HG03439 (cell line): ENCODE data around the gene LCORL.
A peak's percentile ranks its signal among the peaks of the same experiment; 100 is the strongest.
"Not testable (repeated sequence)": the region's sequence is repeated elsewhere in the genome, so short reads cannot be mapped to it uniquely, and the experiment has no call there.

Source experiments
- ATAC-seq: cut with Tn5 transposase; IDR thresholded peaks from one replicate; pipeline ENCODE4 v1.9.1; 2021; ENCODE audit warnings: mild to moderate bottlenecking, moderate library complexity; ENCODE audit not compliant: unreplicated experiment

Gene LCORL

DNA sequence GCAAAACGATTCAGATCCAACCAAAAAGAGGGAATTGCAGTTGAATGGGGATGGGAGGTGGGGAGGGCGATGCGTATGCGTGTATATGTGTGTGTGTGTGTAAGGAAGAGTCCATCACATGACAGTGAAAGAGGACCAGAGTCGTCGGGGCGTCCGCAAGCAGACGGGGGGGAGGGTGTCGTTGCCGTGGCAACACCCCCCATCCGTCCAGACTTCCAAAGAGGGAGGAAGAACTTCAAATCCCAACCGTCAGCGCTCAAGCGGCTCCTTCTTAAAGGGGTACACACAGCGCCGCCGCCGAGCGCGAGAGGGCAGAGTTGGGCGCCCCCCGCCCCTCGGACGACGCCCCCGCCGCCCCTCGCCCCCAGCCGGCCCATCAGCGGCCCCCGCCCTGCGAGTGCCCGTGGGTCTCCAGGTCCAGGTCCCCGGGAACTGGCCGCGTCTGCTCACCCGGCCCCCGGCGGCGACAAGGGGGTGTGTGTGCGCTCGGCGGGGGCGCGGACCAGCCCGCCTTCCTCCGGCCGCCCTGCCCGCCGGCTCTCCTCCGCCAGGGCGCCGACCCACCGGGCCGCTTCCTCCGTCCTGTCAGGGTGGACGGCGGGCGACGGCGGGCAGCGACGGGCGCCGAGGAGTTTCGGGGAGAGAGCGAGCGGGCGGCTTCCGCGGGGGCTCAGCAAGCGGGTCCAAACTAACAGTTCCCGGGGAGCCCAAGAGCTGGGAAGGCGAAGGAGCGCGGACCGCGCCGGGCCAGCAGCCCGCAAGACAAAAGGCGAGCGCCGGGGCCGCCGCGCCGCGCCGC is 685 bp downstream of the LCORL start:
- ATAC-seq, result peak; percentile 23

DNA sequence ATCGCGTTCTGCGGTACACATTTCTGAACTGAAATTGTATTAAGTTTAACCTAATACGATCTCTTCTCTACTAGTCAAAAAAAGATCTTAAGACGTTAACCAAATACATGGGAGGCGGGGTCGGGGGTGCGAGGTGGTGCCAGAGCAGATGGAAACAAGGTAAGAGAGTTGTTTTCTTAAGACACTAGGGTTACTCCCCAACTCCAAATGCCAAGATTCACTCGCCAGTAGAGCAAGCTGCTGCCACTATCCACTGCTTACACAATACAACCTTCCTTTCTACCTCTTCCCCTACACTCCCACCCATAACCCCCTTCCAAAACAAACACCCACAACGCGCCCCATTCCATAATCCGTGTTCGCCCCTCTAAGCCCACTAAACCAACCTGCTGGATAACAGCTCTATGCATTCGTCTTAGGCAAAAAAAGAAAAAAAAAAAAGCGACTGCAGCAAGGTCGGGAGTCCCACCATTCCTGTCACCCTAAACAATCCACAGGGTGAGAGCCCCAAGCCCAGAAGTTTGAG is 1.3 kb downstream of the LCORL start:
- no peak for ATAC-seq

DNA sequence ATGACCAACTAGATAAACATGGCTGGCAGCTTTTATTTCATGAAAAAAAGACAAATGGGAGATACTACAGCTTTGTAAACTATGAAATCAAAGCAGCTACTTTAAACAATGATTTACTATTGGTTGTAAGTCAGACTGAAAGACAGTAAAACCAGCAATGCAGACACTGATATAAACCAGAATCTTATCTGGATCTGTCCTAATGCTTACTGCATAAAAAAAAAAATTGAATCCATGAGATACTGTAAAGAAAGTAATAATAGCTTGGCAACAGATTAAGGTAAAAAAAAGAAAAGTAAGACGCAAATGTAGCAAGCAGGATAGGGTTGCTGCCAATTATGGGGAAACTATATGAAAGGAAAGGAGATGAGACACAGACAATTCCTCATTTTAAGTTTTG is 7.3 kb downstream of the LCORL start:
- ATAC-seq, result no peak

DNA sequence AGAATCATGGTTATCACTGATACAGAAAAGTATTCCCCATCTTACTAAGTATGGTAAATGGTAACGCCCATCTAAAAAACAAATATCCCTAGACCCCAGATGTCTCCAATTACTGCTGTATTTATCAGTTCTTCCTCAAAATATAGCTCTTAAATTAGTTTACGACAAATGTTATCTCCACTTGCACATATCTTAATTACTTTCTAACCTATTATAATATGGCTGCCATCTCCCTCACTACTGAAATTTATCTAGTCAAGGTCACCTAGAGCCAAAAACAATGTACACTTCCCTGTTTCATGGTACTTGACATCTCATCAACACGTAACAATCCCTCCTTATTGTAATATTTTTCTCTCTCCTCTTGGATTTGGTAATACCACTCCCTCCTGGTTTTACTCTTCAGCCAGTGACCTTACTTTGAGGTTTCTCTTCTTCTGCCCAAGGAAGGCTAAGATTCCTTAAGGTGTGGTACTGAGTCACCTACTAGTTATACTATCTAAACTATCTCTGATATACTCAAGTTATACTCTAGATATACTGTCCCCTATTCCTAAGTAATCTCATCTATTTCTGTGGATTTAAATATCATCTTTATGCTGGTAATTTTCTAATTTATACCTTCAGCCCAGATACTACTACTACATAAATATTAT is 8.6 kb downstream of the LCORL start:
- ATAC-seq, result no peak

DNA sequence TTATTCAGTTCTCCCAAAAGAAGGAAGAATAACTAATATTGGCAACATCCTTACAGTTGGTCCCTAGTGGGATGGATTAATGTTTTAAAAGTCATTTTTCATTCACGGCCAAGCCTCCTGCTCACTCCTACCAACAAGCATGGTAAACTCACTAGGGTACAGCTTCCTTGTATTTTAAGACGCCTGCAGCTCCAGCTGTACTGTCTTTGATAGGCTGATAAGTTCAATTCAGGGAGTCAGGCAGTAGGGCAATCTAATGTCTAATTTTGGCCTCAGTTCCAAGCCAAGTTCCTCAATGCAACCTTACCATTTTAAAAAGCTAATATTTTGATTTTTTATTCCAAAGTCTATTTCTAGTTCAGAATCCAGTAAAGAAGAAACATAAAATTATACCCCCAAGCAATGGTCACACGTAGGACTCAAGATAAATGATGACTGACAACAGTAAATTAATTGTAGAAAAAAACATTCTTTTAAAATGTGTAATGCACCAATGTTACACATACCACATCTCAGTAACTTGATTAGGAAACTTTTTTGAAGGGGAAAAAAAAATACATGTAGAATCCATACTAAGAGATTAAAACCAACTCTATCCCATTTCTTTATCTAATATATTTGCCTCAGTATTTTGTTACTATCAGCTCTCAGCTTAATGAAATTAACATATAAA is 9.3 kb downstream of the LCORL start:
- ATAC-seq, result no peak

DNA sequence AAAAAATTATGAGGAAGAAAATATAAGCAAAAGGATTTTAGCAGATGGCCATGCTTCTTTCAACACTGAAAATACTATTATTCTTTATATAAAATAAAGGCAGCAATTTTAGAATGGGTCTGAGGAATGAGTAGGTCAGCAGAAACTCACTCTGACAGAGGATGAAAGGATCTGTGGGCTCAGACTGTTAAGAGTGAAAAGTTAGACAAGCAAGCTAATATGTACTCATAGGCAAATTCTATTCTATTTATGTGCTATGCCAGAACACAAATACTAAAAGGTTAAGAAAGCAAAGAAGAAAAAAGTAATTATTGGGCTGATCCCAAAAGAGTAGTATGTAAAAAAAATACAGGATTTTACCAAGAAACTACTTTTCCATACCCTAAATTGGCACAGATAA is 13.9 kb downstream of the LCORL start:
- ATAC-seq, result no peak

DNA sequence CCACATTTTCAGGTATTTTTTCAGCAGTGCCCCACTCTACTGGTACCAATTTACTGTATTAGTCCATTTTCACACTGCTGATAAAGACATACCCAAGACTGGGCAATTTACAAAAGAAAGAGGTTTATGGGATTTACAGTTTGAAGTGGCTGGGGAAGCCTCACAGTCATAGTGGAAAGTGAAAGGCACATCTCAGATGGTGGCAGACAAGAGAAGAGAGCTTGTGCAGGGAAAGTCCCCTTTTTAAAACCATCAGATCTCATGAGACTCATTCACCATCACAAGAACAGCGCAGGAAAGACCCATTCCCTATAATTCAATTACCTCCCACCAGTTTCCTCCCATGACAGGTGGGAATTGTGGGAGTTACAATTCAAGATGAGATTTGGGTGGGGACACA is 15.1 kb downstream of the LCORL start:
- ATAC-seq, result not testable (repeated sequence)

DNA sequence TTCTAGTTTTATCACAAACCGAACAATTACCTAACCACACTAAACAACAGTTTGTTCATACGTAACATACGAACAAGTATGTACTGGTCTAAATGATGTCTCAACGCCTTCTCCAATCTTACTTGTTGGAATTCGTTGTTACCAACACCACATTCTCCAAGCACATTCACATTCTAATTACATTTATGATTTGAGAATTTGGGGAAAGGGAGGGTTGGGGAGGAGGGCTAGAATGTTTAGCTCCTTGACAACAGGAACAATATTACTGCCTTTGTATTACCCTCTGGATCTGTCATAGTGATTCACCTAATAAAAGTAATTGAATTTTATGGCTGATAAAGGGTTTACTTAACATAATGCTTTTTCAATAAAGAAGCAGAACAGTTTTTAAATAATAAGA is 24.4 kb downstream of the LCORL start:
- no peak for ATAC-seq

DNA sequence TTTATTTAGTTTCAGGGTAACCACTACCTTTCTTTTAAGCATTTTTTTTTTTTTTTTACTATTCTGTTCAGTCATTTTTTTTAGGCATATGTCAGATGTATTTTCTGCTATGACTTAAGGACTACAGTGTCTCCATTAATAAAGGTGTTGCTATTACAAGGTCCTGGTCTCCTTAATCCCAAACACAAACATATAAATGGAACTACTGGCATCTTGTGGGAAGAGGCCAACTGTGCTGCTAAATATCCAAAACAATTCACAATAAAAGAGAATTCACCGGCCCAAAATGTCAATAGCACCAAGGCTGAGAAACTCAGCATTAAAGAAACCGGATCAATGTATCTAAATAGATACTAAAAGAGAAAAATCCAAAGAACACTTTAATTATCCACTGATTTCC is 26.4 kb downstream of the LCORL start:
- no peak for ATAC-seq

DNA sequence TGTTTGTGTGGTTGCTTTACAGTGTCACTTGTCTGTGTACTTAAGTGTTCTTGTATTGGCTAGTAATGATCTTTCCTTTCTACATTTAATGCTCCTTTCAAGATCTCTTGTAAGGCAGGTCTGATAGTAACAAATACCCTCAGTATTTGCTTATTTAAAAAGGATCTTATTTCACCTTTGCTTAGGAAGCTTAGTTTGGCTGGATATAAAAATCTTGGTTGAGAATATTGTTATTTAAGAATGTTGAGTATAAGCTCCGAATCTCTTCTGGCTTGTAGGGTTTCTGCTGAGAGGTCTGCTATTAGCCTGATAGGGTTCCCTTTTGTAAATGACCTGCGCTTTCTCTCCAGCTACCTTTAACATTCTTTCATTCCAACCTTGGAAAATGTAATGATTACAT is 35.7 kb downstream of the LCORL start:
- ATAC-seq, result no peak

DNA sequence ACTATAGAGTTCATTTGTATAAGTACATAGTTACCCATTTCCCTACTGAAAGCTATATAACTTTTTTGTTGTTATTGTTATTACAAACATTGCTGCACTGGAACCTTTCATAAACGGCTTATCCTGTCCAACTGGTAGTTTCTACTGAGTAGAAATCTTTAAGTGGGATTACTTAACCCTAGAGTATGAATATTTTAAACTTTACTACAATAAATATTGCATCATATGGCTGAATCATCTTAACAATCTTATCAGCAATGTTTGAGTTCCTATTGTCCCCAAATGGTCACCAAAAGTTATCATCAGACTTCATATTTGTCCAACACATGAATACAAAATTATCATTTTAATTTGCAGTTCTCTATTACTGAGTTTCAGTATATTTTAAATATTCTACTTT is 40.5 kb downstream of the LCORL start:
- ATAC-seq, result no peak

DNA sequence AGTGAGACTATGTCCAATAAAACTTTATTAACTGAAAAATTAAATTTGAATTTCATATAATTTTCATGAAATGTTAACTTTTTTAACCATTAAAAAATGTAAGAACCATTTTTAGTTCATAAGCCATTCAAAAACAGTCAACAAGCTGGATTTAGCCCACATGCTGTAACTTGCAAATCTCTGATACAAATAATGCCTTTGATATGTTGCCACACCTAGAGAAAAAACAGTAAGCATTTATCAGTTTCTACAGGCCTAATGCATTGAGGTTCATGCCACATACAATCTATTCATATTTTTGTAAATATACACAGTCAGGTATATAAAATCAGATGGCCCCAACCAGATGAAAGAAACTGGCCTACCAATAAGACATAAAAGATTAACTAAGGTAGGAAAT is 52.8 kb downstream of the LCORL start:
- no peak for ATAC-seq

DNA sequence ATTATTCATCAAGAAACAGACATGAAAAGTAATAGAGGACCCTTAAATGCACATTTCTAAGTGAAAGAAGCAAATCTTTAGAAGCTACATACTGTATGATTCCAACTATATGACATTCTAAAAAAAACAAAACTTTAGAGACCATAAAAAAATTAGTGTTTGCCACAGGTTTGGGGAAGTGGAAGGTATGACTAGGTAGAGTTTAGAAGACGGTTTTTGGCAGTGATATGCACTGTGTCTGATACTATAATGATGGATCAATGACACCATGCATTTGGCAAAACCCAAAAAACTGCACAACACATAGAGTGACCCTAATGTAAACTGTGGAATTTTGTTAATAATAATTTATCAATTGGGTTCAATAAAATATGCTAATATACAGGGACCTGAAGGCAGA is 54.5 kb downstream of the LCORL start:
- ATAC-seq, result no peak

DNA sequence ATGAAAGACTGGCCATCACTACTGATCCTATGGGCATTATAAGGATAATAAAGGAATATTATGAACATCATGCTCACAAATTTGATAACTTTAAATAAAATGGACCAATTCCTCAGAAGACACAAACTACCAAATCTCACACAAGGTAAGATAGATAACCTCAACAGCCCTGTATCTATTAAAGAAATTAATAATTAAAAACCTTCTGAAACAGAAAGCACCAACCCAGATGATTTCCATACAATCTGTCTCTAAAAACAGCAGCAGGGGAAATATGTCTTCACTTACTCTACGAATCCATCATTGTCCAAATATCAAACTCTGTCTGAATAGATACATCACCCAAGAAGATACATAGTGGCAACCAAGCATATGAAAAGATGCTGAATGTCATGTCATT is 55.2 kb downstream of the LCORL start:
- ATAC-seq, result no peak

DNA sequence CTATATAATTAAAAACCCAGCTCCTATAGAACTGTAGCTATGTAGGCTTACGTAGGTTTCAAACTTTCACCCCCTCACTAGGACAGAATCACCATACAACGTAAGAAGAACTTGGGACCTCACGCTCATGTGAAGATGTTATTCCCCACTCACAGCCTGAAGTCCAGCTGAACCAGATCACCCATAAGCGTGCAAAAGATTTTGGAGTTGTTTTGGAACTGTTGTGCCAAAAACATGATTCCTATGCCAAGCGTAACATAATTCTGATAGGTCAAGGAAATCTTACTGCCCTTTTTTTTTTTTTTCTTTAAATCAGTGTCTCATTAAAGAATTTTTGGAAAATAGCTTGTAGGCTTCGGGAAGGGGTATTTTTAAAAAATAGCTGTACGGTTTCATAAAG is 57.0 kb downstream of the LCORL start:
- ATAC-seq, result no peak

DNA sequence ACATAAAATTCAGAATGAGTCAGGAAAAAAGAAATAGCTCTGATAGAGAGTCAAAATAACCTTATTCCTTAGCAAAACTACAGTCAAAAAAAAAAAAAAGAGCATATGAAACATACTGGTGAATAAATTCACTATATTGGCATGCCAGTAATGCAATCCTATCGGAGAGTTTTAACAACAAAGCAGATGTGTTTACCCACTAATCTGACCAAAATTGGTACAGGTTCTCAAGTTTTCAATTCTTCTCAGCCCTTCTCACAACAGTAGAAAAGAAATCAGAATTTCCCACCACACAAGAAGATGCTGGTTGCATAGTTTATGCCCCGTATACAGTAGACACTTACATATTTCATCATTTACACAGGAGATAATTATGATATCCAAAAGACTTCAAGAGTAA is 59.4 kb downstream of the LCORL start:
- ATAC-seq, result no peak

DNA sequence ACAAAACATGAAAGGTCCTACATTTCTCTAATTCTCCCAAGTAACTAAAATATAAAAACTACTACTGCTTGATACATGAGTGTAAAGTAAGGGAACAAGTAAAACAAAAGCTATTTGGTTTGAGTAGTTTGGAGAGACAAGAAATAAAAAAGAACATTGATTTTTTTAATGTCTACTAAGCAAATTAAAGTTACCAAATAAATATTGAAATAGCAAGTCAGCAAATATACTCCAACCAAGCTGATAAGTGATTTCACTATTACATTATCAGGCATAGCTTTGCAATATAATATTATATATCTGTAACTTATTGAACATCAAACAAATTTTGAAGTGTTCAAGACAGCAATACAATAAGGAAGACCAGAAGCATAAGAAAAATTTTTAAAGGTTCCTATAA is 60.3 kb downstream of the LCORL start:
- ATAC-seq, result no peak

DNA sequence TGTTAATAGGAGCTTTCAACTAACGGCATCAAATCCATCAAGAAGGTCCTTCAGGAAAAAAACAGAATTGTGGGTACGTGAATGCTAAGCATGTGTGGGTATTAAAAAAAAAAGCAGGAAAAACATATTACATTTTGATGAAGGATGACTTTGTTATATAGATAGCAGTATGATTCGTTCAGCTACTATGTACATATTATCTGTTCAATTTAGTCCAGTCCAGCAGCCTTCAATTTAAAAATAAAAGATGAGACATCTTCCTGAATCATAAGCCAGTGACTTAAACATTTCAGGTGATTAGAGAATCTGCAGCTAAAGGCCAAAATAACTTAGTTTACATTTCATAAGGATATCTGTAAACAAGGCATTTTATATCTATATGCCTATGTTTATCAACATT is 63.4 kb downstream of the LCORL start:
- ATAC-seq, result no peak

DNA sequence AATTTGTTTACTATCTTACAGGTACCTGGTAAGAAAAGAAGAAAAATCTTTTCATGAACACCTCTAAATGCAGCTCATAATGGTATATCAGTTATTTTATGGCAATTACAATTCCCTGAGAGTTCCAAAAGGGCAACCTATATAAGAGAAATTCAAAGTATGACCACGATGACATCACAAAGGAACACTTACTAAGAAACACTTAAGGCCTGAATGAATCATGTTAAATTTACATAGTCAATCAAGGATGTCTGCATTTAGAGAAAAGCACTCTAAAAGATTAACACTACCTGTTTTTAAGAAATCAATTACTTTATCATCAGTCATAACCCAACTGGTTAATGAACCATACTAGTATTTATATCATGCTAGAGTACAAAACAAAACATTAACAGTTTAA is 63.9 kb downstream of the LCORL start:
- ATAC-seq, result no peak

DNA sequence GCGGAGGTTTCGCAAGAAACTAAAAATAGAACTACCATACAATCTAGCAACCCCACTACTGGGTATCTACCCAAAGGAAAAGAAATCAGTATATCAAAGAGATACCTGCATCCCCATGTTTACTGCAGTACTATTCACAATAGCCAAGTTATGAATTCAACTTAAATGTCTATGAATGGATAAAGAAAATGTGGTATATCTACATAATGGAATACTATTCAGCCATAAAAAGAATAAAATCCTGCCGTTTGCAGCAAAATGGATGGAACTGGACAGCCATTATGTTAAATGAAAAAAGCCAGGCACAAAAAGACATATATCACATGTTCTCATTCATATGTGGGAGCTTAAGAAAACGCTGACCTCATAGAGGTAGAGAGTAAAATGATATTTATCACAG is 65.3 kb downstream of the LCORL start:
- no peak for ATAC-seq

DNA sequence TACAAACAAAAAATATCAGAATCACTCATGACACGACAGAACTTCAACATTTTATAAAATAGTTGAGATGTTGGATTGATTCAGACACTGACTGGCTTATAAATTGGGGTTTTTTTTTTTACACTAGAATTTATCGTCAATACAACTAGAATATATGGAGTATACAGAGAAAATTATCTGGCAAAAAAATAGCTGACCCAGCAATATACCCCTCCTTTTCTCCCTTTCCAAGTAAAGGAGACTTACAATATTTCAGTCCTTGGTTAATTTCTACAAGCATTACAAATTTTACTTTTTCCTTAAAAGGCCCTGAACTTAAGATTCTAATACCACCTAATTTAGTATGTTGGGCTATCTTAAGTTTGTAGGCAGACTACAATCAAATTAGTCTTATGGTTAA is 76.3 kb downstream of the LCORL start:
- ATAC-seq, result no peak

DNA sequence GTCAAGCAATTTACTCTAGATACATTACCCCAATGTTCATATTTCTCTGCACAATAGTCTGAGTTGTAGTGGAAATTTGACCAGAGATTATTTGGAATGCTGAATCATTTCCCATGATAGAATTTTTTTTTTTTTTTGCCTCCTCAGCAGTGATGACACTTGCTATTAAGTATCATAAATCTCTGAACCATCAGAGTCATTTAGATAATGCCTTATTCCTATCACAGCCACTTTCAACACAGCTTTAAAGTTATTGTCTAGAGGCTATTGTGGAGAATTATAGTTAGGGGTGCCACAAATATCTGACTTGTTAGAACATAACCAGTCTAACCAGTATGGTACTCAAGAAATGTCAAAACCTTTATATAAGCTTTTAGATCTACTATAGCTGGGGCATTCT is 79.8 kb downstream of the LCORL start:
- ATAC-seq, result no peak
